ENCODE data around the gene CLIC1.
A peak's percentile ranks its signal among the peaks of the same experiment; 100 is the strongest.

CLIC1 gene

DNA sequence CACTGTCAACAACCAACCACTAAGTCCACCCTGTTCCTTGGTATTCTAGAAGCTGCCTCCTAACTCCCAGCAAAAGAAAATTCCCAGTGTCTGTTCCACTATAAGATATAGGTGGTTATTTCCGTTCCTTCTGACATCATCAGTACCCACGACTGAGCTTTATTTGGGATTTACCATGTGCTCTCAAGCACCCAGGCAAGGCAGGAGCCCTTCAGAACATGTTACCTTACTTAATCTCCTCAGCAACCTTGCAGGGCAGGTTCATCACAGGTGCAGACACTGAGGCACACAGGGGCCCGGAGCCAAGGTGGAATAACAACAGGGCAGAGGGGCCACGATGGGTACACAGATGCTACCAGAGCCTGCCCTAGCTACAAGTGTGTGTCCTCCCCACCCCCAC lies 44.0 kb downstream of the CLIC1 start:
- no peak overlapping the region for H3K4me3 ChIP-seq (ENCODE audit: low read depth, low read length)
- TF ChIP-seq, protein P1, sequence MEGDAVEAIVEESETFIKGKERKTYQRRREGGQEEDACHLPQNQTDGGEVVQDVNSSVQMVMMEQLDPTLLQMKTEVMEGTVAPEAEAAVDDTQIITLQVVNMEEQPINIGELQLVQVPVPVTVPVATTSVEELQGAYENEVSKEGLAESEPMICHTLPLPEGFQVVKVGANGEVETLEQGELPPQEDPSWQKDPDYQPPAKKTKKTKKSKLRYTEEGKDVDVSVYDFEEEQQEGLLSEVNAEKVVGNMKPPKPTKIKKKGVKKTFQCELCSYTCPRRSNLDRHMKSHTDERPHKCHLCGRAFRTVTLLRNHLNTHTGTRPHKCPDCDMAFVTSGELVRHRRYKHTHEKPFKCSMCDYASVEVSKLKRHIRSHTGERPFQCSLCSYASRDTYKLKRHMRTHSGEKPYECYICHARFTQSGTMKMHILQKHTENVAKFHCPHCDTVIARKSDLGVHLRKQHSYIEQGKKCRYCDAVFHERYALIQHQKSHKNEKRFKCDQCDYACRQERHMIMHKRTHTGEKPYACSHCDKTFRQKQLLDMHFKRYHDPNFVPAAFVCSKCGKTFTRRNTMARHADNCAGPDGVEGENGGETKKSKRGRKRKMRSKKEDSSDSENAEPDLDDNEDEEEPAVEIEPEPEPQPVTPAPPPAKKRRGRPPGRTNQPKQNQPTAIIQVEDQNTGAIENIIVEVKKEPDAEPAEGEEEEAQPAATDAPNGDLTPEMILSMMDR (IDR thresholded peaks at IDR 0.05; ENCODE audit: low read depth, low read length), result no peak
- H3K27me3 ChIP-seq (ENCODE audit: insufficient read depth, low read depth, severe bottlenecking), result no peaks in the 10 kb centered on the region
- peaks cover 79% of the 10 kb centered on the region for H3K36me3 ChIP-seq
- no peak for DNase-seq
- H3K27ac ChIP-seq, result no peak overlapping the region
- no peaks in the 10 kb centered on the region for H3K9me3 ChIP-seq (ENCODE audit: severe bottlenecking)

DNA sequence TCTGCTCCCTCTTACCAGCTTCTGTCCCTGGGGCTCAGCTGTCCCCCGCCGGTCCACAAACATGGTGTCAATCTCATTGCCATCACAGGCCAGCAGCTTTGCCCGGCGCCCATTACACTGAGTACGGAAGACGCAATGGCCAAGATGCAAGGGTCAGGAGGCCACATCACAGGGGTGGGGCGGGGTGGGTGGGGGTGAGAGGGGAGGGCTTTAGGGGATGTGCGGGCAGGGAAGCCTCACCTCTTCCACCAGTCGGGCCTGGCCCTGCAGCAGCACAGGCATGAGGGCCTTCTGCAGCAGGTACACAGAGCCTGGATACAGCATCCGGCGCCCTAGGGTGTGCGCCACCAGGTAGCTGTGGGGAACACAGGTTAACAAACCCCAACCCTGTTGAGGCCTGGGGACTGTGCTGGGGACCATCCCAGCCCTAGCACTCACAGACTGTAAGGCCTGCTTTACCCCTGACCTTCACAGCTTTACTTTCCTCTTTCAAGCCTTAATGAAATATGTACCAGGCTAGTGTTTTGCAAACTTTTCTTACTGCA lies 44.7 kb downstream of the CLIC1 start:
- H3K36me3 ChIP-seq, result peaks cover 82% of the 10 kb centered on the region
- no peak overlapping the region for H3K4me3 ChIP-seq (ENCODE audit: low read depth, low read length)
- no peak for DNase-seq
- H3K27ac ChIP-seq, result no peak overlapping the region
- no peaks in the 10 kb centered on the region for H3K9me3 ChIP-seq (ENCODE audit: severe bottlenecking)
- H3K27me3 ChIP-seq (ENCODE audit: insufficient read depth, low read depth, severe bottlenecking), result no peaks in the 10 kb centered on the region
- TF ChIP-seq, protein P1 (IDR thresholded peaks at IDR 0.05; ENCODE audit: low read depth, low read length), result no peak

DNA sequence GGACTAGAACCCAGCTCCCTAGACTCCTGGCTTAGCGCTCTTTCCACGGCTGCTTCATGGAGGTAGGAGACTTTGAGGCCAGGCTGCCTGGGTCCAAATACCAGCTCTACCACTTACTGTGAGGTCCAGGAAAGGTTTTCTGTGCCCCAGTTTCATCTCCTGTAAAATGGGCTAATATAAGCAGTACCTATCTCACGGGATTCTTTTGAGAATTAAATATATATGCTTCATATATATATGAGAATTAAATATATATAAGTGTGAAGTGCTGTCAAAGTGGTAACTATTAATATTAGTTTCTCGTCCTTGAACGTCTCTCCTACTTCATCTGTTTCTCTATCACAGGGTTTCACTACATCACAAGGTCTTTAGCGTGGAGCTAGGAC lies 45.3 kb downstream of the CLIC1 start:
- TF ChIP-seq, protein P1 (IDR thresholded peaks at IDR 0.05; ENCODE audit: low read depth, low read length), result no peak
- Histone ChIP-seq H3K4me3 (ENCODE audit: low read depth, low read length) (no peak overlapping the region), H3K27me3 (ENCODE audit: insufficient read depth, low read depth, severe bottlenecking) (no peaks in the 10 kb centered on the region), H3K9me3 (ENCODE audit: severe bottlenecking) (no peaks in the 10 kb centered on the region), H3K36me3 (peaks cover 82% of the 10 kb centered on the region), H3K27ac (no peak overlapping the region)
- DNase-seq, result no peak

DNA sequence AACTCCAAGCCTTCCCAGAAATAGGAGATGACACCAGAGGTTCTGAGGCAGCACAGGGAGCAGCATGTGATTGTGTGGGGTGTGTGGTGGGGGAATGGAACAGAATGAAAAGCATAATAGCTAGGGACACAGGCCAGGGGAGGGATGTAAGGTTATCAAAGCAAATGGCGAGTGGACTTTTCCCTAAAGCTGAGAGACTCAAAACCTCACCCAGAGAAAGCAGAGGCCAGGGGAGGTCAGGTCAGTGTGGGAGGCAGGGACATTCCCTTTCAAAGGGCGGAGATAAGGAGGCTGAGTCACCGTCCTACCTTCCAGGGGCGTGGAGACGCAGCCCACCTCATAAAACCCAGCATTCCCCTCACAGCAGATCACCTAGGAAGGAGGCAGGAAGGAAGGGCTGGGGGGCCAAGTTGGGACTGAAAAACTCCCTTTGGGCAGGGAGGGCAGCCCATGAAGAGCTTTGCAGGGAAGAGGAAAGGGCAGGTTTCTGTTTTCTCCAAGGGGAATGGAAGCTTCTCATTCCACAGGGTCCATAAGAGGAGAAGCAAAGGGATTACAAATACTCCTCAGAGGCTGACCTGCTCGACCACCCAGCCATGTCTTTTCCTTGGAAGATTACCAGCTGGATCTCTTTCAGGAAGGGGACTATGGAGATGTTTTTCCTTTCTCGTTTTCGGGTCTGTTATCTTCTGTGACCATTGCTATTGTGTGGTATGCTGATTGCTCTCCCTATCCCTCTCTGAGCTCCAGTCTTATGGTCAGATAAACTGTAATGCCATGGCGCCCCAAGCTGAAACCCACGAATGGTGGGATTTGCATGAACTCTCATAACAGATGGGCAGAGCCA lies 45.9 kb downstream of the CLIC1 start:
- Histone ChIP-seq H3K27me3 (ENCODE audit: insufficient read depth, low read depth, severe bottlenecking) (no peaks in the 10 kb centered on the region), H3K36me3 (peaks cover 82% of the 10 kb centered on the region), H3K27ac (no peak overlapping the region), H3K4me3 (ENCODE audit: low read depth, low read length) (no peak overlapping the region), H3K9me3 (ENCODE audit: severe bottlenecking) (no peaks in the 10 kb centered on the region)
- DNase-seq, result no peak
- TF ChIP-seq, protein P1 (IDR thresholded peaks at IDR 0.05; ENCODE audit: low read depth, low read length), result no peak

DNA sequence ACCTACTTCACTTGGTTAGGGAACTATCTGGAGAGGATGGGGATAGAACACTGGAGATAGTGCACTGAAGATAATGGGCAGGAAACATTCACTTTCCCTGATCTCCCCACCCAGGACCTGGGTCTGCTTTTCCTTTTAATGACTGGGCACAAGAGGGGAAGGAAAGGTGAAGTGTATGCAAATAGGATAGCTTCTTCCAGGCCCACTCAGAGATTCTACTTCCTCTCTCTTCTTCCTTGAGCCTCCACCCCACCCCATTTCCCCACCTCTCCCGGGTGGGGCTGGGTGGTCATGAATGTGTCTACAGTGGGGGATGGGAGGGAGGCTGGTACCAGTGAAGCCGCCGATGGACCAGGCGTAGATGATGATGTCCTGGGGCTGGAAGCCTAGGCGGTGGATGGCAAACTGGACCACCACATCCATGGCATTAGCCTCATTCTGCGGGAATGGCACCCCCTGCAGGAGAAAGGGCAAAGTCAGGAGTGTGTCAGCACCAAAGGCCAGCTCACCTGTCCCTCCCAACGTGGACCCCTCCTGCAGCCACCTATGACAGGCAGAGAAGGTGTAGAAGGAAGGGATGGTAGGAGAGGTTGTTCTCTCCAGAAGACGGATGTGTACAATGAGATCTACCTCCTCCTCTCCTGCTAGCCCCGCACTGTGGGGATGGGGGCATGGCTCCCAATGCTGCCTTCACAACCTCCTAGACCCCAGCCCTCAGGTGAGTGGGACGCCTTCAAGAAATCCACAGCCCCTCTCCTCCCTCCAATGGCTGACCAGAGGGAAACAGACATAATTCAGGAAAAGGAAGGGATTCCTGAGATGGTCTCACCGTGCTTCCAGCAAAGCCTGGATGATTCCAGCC lies 46.9 kb downstream of the CLIC1 start:
- Histone ChIP-seq H3K9me3 (ENCODE audit: severe bottlenecking) (no peaks in the 10 kb centered on the region), H3K27ac (no peak overlapping the region), H3K36me3 (peaks cover 79% of the 10 kb centered on the region), H3K27me3 (ENCODE audit: insufficient read depth, low read depth, severe bottlenecking) (no peaks in the 10 kb centered on the region), H3K4me3 (ENCODE audit: low read depth, low read length) (no peak overlapping the region)
- DNase-seq, result peak; percentile 42
- TF ChIP-seq, protein P1 (IDR thresholded peaks at IDR 0.05; ENCODE audit: low read depth, low read length), result peak; percentile 83
